RPMI8226 (cell line): Measurements from ENCODE around the gene MPIG6B.
A peak's percentile ranks its signal among the peaks of the same experiment; 100 is the strongest.

Source experiments
- DNase-seq: peaks from one replicate; pipeline ENCODE4 v3.0.0-alpha.2; 2015

Gene MPIG6B

DNA sequence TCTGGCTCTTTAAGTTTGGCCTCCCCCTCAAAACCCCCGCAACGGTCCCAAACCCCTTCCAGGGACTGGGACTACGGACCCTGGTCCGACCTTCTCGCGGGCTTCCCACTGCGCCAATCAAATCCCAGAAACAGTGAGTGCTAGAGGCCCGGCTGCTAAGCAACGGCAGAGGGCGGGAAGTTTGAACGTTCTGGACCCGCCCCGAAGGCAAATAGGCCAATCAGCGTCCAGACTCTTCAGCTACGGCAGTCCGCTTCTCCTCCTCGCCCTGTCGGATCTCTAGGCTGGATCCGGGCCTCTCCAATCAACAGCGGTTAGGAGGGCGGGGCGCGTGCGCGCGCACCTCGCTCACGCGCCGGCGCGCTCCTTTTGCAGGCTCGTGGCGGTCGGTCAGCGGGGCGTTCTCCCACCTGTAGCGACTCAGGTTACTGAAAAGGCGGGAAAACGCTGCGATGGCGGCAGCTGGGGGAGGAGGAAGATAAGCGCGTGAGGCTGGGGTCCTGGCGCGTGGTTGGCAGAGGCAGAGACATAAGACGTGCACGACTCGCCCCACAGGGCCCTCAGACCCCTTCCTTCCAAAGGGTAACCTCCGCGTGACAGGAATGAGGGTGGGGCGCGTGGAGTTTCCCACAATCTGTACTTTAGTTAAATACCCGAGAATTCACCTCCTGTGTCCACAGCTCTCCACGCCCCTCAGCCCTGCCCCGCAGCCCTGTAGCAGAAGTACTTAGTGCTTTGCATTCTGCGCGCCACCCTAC, 16.6 kb downstream of the MPIG6B start, which contains the start of gene MSH5:
Gene MSH5 (plus strand): TSS at position 367 of the 758 bp plus-strand sequence. CDS start 462 bp downstream, outside the sequence.
- DNase-seq = peak; percentile 99

GRCh38 chr6:31740397-31741223, 17.4 kb downstream of the MPIG6B start:
- DNase-seq = peak; percentile 58

DNA sequence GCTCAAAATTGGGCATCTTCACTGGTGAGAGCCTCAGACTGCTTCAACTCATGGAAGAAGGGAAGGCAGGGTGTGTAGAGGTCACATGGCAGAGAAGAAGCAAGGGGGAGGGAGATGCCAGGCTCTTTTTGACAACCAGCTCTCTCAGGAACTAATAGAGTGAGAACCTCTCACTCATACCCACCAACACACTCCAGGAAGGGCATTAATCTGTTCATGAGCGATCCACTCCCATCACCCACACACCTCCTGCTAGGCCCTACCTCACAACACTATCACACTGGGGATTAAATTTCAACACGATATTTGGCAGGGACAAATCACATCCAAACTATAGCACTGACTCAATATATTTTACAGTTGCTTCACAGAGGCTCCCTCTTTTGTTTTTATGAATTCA, 18.6 kb downstream of the MPIG6B start:
- no peak for DNase-seq

GRCh38 chr6:31742894-31743293, 19.7 kb downstream of the MPIG6B start:
- no peak for DNase-seq

GRCh38 chr6:31744422-31744821, 21.2 kb downstream of the MPIG6B start:
- no peak for DNase-seq

GRCh38 chr6:31749301-31750036, 26.3 kb downstream of the MPIG6B start:
- no peak for DNase-seq

GRCh38 chr6:31750411-31751022, 27.3 kb downstream of the MPIG6B start:
- DNase-seq = no peak

- DNase-seq = no peak
Measured at GRCh38 chr6:31752739-31753319, 29.7 kb downstream of the MPIG6B start.

DNA sequence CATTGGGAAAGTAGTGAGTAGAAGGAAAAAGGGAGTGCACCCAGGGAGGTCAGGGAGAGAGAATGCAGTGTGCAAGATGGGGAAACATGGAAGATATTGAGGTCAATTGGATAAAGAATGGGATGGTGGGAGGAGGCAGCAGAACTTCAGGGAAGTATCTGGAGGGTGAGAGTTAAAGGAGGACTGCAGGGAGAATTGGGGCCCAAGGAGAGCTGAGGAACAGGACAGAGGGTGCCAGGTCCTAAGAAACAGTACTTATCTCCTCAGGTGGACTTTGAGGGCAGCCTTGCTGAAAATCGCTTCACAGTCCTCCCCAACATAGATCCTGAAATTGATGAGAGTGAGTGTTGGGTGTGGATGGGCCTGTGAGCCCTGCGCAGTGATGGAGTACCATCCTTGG, 35.1 kb downstream of the MPIG6B start:
- DNase-seq = no peak

- DNase-seq = no peak
Measured at GRCh38 chr6:31760790-31761189, 37.6 kb downstream of the MPIG6B start.

DNA sequence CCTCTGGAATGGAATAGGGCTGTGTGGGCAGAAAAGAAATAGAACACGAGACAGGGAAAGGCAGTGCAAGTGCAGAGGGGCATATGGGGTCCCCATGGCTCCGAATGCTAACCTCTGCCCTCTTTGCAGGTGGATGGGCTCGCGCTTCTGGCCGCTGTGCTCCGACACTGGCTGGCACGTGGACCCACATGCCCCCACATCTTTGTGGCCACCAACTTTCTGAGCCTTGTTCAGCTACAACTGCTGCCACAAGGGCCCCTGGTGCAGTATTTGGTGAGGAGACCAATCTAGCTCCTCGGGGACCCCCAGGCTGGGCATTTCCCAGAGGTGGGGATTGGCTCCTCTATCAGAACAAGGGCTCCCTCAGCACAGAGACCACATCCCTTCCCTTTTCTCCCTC, 38.2 kb downstream of the MPIG6B start:
- no peak for DNase-seq

- no peak for DNase-seq
Measured at GRCh38 chr6:31762356-31762755, 39.2 kb downstream of the MPIG6B start, which contains the start of gene SAPCD1. Gene SAPCD1, plus strand, starts transcription at chr6:31762656. Its CDS starts 399 bp downstream, at chr6:31763055.

DNA sequence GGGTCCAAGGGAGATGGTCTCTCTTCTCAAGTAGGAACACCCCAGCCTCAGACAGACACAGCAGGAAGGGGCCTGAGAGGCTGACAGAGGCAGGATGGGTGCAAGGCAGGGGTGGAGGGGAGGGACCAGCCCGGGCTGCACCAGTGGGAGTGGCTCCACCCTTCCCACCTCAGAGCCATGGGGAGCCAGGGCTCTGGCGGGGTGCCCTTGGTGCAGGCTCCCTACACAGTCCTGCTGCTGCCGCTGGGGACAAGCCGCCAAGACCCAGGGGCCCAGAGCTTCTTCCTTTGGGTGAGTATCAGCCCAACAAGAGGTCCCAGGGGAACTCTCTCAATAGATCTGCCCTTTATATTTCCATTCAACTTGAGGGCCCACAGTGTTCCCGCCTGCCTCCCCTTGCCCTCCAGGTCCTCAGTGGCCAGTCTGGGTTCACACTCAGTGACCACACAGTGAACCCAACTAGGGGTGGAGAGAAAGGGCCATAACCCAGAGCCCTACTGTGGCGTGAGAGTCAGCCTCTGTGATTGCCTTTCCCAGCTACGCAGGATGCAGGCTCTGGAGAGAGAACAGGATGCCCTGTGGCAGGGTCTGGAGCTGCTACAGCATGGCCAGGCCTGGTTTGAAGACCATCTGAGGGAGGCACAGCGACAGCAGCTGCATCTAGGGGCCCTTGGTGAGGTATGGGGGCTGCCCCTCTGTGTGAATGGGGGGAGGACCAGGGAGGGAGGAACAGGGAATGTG, 39.9 kb downstream of the MPIG6B start:
- no peak for DNase-seq

DNA sequence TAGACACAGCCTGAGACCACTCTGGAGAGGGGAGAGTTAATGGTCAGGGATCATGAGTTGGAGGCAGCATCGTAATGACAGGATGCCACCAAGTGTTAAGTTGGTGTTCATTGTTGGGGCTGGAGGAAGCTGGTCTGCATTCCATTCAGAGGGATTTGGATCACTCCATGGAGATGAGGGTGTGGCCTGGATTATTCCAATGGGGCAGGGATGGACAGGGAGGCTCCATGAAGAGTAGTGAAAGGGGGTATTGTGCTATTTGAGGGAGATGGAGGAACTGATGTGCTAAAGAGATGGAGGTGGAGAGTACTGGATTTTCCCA, 40.4 kb downstream of the MPIG6B start:
- no peak for DNase-seq

- no peak for DNase-seq
Measured at GRCh38 chr6:31764198-31764597, 41.0 kb downstream of the MPIG6B start.

- no peak for DNase-seq
Measured at GRCh38 chr6:31765559-31765909, 42.4 kb downstream of the MPIG6B start.

GRCh38 chr6:31765910-31766794, 43.0 kb downstream of the MPIG6B start:
- DNase-seq = no peak

DNA sequence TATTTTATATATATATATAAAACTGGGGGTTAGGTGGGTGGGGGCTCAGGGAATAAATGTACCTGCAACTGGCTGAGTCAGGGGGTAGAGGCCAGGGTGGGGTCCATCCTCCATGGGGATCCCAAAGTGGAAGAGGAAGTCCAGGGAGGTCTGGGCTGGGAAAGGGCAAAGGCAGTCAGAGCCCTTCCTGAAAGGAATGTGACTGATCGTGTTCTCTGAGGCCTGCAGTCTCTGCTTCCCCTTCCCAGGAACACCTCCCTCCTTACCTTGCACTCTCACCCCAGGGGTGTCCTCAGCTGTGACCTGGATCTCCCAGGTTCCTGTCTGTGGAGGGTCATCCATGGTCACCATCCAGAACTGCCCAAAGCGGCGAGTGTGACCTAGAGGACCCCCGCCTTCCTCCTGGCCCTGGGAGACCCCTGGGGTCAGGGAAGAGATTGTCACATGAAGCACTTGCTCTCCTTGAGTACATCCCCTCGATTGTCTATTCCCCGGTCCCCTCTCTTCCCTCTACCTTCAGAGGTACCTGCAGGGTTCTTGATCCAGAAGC, 44.0 kb downstream of the MPIG6B start:
- no peak for DNase-seq

DNA sequence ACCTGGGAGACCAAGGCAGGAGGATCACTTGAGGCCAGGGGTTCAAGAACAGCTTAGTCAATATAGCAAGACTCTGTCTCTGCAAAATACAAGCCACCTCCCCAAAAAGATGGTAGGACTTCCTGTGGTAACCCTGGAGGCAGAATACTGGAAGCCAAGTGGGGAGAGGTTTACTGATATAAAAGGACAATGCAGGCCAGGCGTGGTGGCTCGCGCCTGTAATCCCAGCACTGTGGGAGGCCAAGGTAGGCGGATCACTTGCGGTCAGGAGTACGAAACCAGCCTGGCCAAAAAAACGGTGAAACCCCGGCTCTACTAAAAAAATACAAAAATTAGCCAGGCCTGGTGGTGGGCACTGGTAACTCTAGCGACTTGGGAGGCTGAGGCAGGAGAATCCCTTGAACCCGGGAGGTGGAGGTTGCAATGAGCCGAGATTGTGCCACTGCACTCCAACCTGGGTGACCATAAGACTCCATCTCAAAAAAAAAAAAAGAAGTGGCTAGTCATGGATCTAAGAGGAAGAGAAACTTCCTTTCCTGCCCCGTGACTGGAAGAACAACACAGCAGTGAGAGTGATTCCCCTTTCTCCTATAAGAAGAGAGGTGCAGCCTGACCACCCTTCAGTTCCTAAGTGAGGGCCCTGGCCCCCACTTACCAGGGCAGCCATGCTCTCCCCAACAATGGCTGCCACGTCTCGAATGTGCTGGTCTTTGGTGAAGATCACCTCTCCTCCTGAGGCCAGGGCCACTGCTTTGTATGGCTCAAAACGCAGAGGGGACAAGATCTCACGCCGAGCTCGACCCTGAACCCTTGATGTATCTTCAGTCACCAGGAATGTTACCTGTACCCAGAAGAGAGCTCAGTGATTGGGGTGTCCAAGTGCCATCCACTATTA, 45.4 kb downstream of the MPIG6B start:
- DNase-seq = no peak
